ENCODE results near the gene C17orf78. TPM values are rescaled to one million over a fixed set of nuclear protein-coding genes. Genes with fewer than 3 reads are reported as not detected.
"Not testable (repeated sequence)": the region's sequence is repeated elsewhere in the genome, so short reads cannot be mapped to it uniquely, and the experiment has no call there.

Gene C17orf78
- total RNA-seq, 2 experiments from 2014 or later = not detected

GRCh38 chr17:37365589-37365988 is 10.2 kb upstream of the C17orf78 start:
- no peaks in the 10 kb centered on the region for H3K27me3 Mint-ChIP-seq
- H3K4me3 Mint-ChIP-seq = no peak overlapping the region
- no peaks in the 10 kb centered on the region for H3K9me3 Mint-ChIP-seq
- peaks cover 2% of the 10 kb centered on the region for H3K4me1 Mint-ChIP-seq
- H3K36me3 Mint-ChIP-seq = no peaks in the 10 kb centered on the region
- DNase-seq = no peak
- H3K27ac Mint-ChIP-seq = no peak overlapping the region

- Mint-ChIP-seq H3K27me3 (no peaks in the 10 kb centered on the region), H3K4me3 (no peak overlapping the region), H3K36me3 (no peaks in the 10 kb centered on the region), H3K27ac (no peak overlapping the region), H3K9me3 (no peaks in the 10 kb centered on the region), H3K4me1 (peaks cover 9% of the 10 kb centered on the region)
- DNase-seq = no peak
Measured at GRCh38 chr17:37368577-37368976, 7.2 kb upstream of the C17orf78 start.

DNA sequence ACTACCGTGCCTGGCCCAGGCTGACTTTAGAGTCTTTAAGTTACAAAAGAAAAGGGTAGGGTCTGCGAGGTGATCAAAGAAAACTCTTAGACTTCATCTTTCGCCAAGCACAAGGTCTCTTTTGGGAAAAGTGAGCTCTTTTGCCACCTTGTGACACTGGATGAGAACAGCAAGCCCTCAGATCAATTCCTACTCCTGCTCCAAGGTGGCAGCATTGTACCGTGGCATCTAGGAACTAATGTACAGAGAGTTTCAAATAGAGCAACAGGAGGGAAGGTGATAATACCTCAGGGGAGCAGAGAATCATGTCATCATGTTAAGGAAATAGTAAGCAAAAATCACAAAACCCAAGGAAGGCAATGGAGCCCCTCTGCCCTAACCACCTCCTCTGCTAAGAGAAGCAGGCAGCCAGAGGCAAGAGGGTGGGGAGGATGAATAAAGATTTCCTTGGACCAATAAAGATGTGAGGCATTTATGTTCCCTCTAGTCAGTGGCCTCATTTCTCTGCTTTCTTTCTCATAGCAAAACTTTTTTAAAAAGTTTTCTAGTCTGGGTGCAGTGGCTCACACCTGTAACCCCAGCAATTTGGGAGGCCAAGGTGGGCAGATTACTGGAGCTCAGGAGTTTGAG is 2.1 kb upstream of the C17orf78 start:
- H3K9me3 Mint-ChIP-seq = no peaks in the 10 kb centered on the region
- H3K4me3 Mint-ChIP-seq = no peak overlapping the region
- H3K4me1 Mint-ChIP-seq = peaks cover 10% of the 10 kb centered on the region
- H3K36me3 Mint-ChIP-seq = no peaks in the 10 kb centered on the region
- H3K27me3 Mint-ChIP-seq = no peaks in the 10 kb centered on the region
- no peak overlapping the region for H3K27ac Mint-ChIP-seq
- DNase-seq = peak; percentile 64

- Mint-ChIP-seq H3K27me3 (no peaks in the 10 kb centered on the region), H3K4me1 (no peaks in the 10 kb centered on the region), H3K36me3 (no peaks in the 10 kb centered on the region), H3K9me3 (no peaks in the 10 kb centered on the region), H3K27ac (no peak overlapping the region), H3K4me3 (no peak overlapping the region)
- DNase-seq = no peak
Measured at GRCh38 chr17:37382056-37382455, 6.3 kb downstream of the C17orf78 start.

- Mint-ChIP-seq H3K27ac (no peak overlapping the region), H3K4me1 (no peaks in the 10 kb centered on the region), H3K36me3 (no peaks in the 10 kb centered on the region), H3K9me3 (no peaks in the 10 kb centered on the region), H3K4me3 (no peak overlapping the region), H3K27me3 (no peaks in the 10 kb centered on the region)
- no peak for DNase-seq
Measured at GRCh38 chr17:37384560-37385149, 8.9 kb downstream of the C17orf78 start.

DNA sequence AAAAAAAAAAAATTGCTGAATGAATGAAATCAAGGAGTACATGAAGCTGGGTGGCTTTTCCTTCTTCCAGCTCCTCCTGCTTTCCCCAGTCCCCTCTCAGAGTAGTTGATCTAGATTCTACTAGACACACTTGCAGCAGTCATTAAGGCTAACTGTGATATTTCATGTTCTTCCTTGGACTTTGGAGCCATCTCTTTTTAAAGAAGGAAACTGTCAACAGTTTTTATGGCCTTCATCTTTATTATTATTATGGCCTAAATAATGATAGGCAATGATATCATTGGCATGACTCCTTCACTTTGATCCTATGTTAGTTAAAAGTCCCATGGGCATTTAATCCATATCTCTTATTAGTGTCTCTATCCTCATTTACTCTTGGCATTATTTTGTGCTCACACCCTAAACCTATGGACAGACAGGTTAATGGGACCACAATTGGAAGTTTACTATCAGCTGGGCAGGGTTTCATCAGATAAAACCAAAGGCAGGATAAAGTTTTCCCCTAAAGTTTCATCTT is 9.7 kb downstream of the C17orf78 start:
- Mint-ChIP-seq H3K4me1 (no peaks in the 10 kb centered on the region), H3K36me3 (no peaks in the 10 kb centered on the region), H3K27ac (no peak overlapping the region), H3K27me3 (no peaks in the 10 kb centered on the region), H3K9me3 (no peaks in the 10 kb centered on the region), H3K4me3 (no peak overlapping the region)
- DNase-seq = no peak

DNA sequence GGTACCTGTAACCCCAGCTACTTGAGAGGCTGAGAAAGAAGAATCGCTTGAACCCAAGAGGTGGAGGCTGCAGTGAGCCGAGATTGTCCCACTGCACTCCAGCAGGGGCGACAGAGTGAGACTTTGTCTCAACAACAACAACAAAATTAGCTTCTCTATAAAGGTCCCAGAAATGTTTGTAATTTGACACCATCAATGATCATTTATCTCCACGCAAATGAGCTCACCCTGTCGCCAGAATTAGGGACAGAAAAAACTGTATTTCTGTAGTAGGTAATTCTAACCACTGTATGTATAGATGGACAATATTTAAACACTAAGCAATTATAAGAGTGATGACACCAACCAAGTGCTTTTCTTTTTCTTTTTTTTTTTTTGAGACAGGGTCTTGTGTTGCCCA is 10.7 kb downstream of the C17orf78 start:
- no peak overlapping the region for H3K4me3 Mint-ChIP-seq
- no peaks in the 10 kb centered on the region for H3K9me3 Mint-ChIP-seq
- H3K27me3 Mint-ChIP-seq = no peaks in the 10 kb centered on the region
- H3K4me1 Mint-ChIP-seq = peaks cover 4% of the 10 kb centered on the region
- H3K36me3 Mint-ChIP-seq = no peaks in the 10 kb centered on the region
- no peak for DNase-seq
- no peak overlapping the region for H3K27ac Mint-ChIP-seq

GRCh38 chr17:37388266-37388665 is 12.5 kb downstream of the C17orf78 start:
- peaks cover 21% of the 10 kb centered on the region for H3K4me1 Mint-ChIP-seq
- no peak overlapping the region for H3K27ac Mint-ChIP-seq
- no peaks in the 10 kb centered on the region for H3K9me3 Mint-ChIP-seq
- H3K4me3 Mint-ChIP-seq = no peak overlapping the region
- H3K36me3 Mint-ChIP-seq = no peaks in the 10 kb centered on the region
- DNase-seq = no peak
- no peaks in the 10 kb centered on the region for H3K27me3 Mint-ChIP-seq

GRCh38 chr17:37389160-37389559 is 13.4 kb downstream of the C17orf78 start:
- peaks cover 23% of the 10 kb centered on the region for H3K4me1 Mint-ChIP-seq
- H3K27me3 Mint-ChIP-seq = no peaks in the 10 kb centered on the region
- no peaks in the 10 kb centered on the region for H3K36me3 Mint-ChIP-seq
- DNase-seq = no peak
- H3K4me3 Mint-ChIP-seq = no peak overlapping the region
- H3K27ac Mint-ChIP-seq = no peak overlapping the region
- no peaks in the 10 kb centered on the region for H3K9me3 Mint-ChIP-seq

DNA sequence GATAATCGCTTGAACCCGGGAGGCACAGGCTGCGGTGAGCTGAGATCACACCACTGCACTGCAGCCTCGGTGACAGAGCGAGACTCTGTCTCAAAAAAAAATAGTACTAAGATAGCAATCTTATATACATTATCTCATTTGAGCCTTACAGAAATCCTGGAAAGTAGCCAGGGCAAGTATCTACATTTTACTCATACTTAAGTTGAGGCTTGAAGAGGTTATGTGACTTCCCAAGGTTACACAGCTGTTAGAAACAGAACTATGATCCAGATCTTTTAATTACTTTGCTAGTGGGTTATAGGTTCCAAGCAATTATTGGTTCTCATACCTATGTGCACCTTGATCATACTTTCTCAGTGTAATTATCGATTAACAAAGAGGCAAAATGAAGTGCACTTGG is 15.4 kb downstream of the C17orf78 start:
- Mint-ChIP-seq H3K36me3 (no peaks in the 10 kb centered on the region), H3K9me3 (no peaks in the 10 kb centered on the region), H3K4me1 (peaks cover 23% of the 10 kb centered on the region), H3K27ac (no peak overlapping the region), H3K4me3 (no peak overlapping the region), H3K27me3 (no peaks in the 10 kb centered on the region)
- DNase-seq = no peak

- Mint-ChIP-seq H3K27me3 (no peaks in the 10 kb centered on the region), H3K36me3 (no peaks in the 10 kb centered on the region), H3K9me3 (no peaks in the 10 kb centered on the region), H3K27ac (no peak overlapping the region), H3K4me1 (peaks cover 23% of the 10 kb centered on the region), H3K4me3 (no peak overlapping the region)
- no peak for DNase-seq
Measured at GRCh38 chr17:37392024-37392590, 16.3 kb downstream of the C17orf78 start.

DNA sequence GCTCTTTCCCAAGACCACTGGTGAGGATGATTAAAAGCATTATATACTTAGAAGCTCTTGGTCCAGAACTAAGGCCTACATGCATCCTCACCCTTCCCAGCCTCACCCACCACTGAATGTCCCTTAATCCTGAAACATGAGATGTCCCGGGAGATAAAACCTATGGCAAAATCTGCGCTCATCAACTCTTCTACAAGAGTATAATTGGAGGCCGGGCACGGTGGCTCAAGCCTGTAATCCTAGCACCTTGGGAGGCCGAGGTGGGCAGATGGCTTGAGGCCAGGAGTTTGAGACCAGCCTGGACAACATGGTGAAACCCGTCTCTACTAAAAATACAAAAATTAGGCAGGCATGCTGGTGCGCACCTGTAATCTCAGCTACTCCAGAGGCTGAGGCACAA is 17.6 kb downstream of the C17orf78 start:
- Mint-ChIP-seq H3K9me3 (no peaks in the 10 kb centered on the region), H3K27ac (peak overlapping the region; percentile 20), H3K4me1 (peaks cover 23% of the 10 kb centered on the region), H3K27me3 (no peaks in the 10 kb centered on the region), H3K4me3 (no peak overlapping the region), H3K36me3 (no peaks in the 10 kb centered on the region)
- DNase-seq = no peak

GRCh38 chr17:37399265-37399803 is 23.5 kb downstream of the C17orf78 start:
- Mint-ChIP-seq H3K27ac (no peak overlapping the region), H3K4me3 (no peak overlapping the region), H3K4me1 (peaks cover 15% of the 10 kb centered on the region)

DNA sequence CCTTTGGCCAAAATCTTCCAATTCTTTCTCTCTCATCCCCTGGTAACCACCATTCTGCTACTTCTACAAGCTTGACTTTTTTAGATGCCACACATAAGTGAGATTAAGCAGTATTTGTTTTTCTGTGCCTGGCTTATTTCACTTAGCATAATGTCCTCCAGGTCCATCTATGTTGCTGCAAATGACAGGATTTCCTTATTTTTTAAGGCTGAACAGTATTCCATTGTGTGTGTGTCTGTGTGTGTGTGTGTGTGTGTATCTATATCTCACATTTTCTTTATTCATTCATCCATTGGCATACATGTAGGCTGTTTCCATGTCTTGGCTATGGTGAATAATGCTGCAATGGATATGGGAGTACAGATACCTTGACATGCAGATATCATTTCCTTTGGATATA is 24.7 kb downstream of the C17orf78 start:
- Mint-ChIP-seq H3K27me3 (no peaks in the 10 kb centered on the region), H3K4me1 (peaks cover 24% of the 10 kb centered on the region), H3K36me3 (peaks cover 21% of the 10 kb centered on the region), H3K4me3 (no peak overlapping the region), H3K27ac (no peak overlapping the region), H3K9me3 (no peaks in the 10 kb centered on the region)
- no peak for DNase-seq

More at GRCh38 chr17:37399265-37399803, 23.5 kb downstream of the C17orf78 start:
- Mint-ChIP-seq H3K27me3 (no peaks in the 10 kb centered on the region), H3K36me3 (peaks cover 11% of the 10 kb centered on the region), H3K9me3 (no peaks in the 10 kb centered on the region)
- DNase-seq = no peak

DNA sequence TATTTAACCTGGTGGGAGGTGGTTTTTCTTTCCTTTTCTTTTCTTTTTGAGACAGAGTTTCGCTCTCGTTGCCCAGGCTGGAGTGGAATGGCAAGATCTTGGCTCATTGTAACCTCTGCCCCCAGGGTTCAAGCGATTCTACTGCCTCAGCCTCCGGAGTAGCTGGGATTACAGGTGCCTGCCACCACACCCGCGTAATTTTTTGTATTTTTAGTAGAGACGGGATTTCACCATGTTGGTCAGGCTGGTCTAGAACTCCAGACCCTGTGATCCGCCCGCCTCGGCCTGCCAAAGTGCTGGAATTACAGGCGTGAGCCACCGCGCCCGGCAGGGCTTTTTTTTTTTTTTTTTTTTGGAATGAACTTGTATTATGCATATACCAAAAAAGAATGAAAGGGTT is 29.7 kb downstream of the C17orf78 start:
- not testable (repeated sequence) for DNase-seq, H3K9me3 Mint-ChIP-seq, H3K27me3 Mint-ChIP-seq
- Mint-ChIP-seq H3K4me3 (peak overlapping the region; percentile 96), H3K4me1 (peaks cover 33% of the 10 kb centered on the region), H3K27ac (peak overlapping the region; percentile 97), H3K36me3 (peaks cover 42% of the 10 kb centered on the region)
